ENCODE measurements around the gene FKBP11. TPM values are rescaled to one million over a fixed set of nuclear protein-coding genes. Genes with fewer than 3 reads are reported as not detected.
A peak's percentile ranks its signal among the peaks of the same experiment; 100 is the strongest.
"Not testable (repeated sequence)": the region's sequence is repeated elsewhere in the genome, so short reads cannot be mapped to it uniquely, and the experiment has no call there.

The FKBP11 gene
- total RNA-seq, 1 donor from 2014 or later, result 45.0 TPM

DNA sequence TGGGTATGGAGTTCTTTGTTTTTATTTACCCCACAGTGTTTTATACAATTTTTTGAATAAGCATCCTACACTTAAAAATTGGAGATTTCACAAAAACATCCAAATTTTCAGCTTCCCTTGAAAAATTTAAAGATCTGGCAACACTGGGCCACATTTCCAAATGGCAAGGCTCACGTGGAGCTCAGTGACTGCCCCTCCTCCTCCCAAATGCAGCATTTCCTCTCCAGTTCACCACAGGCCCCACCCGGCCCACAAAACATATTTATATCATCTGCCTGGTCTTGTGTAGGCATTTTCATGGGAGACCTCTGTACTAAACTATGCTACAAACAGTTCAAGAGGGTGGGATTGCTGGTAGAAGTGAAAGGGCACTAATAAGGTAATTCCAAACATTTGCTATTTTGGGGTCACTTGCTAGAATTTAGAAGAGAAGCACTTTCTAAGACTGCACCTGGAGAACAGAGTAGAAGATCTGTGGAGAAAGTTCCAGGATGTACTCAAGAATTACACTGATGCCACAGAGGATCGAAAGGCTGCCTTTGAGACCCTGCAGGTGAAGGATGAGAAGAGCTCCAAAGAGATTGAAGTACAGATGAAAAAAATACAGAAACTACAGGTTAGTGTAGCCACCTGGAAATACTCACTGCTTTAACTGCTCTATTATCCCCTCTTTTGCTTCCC is 7.3 kb downstream of the FKBP11 start:
- no peak for ATAC-seq
- no peak for DNase-seq (ENCODE audit: low spot score)

DNA sequence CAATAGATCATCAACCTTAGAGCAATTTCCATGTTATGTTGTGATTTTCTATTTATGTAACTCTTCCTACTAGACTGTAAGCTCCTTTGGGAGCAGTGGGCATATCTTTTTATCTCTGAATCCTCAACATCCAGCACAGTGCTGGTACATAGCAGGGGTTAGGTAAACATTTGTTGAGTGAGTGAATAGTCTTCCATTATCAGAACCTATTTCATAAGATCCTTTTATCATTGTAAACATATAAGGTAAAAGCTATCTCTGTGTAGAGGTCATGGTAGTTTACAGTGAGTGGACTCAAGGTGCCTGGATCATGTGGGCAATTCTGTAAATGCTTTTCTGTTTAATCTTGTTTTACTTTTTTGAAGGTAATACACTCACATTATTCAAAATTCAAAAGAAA is 15.1 kb downstream of the FKBP11 start:
- ATAC-seq (no peak), DNase-seq (ENCODE audit: low spot score) (no peak)

DNA sequence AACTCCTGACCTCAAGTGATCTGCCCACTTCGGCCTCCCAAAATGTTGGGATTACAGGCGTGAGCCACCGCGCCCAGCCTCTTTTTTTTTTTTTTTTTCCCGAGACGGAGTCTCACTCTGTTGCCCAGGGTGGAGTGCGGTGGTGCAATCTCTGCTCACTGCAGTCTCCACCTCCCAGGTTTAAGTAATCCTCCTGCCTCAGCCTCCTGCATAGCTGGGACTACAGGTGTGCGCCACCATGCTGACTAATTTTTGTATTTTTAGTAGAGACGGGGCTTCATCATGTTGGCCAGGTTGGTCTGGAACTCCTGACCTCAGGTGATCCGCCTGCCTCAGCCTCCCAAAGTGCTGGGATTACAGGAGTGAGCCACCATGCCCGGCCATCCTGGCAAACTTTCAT is 15.6 kb downstream of the FKBP11 start:
- ATAC-seq; DNase-seq (ENCODE audit: low spot score): not testable (repeated sequence)

DNA sequence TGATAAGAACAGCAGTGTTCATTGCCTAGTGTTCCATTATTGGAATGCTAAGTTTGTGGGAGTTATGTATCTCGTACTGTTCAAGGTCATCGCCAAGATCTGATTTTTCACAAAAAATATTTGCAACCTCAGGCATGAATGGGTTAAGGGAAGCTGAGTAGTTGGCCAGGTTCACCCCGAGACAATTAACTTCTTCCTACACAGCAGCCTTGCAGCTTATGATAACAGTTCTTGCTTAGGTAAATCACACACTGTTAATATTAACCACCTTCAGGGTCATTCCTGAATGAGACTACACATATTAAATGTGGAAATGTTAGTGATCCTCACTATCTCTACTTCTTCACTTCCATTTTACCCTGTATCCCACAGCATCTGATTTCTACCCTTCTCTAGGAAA is 18.0 kb downstream of the FKBP11 start:
- no peak for DNase-seq (ENCODE audit: low spot score)
- peak; percentile 26 for ATAC-seq

DNA sequence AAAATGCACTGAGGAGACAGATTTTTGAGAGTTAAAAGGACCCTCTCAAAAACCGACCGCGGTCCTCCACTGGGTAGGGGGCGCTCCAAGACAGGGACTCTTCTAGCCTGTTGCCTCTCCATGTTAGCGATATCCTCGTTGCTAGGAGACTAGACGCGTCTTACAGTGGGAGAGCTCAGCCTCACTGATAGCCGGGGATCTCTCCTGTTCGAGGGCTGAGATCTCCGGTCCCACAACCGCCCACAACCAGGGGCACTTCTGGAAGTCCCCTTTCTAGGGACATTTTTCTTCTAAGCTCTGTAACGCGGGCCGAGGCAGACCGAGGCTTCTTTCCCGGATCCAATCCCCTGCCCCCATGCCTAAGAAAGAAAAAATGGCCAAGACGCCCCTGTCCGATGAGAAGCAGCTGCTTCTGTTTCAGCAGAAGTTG is 21.3 kb downstream of the FKBP11 start:
- ATAC-seq, result peak; percentile 91

DNA sequence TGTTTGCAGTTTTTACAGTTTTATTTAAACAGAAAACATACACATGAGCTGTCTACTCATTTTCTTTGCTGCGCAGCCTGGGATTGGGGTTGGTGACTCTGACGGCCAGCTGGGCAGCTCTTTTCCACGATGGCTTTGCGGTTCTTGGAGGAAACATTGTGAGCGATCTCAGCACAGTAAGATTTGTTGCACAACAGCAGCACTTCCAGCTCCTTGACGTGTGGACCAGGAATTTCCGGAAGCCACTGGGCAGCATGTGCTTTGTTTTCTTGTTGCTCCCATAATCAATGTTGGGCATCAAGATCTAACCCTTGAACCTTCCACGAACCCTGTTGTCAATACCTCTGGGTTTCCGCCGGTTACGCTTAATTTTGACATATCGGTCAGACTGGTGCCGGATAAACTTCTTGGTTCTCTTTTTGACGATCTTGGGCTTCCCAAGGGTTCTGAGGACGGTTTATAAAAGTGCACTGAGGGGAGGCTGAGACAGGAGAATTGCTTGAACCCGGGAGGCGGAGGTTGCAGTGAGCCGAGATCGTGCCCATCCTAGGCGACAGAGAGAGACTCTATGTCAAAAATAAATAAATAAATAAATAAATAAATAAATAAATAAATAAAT is 21.8 kb downstream of the FKBP11 start:
- ATAC-seq (no peak), DNase-seq (ENCODE audit: low spot score) (no peak)

More for the DNA sequence above, 21.3 kb downstream of the FKBP11 start:
- DNase-seq (ENCODE audit: low spot score), result peak; percentile 65

DNA sequence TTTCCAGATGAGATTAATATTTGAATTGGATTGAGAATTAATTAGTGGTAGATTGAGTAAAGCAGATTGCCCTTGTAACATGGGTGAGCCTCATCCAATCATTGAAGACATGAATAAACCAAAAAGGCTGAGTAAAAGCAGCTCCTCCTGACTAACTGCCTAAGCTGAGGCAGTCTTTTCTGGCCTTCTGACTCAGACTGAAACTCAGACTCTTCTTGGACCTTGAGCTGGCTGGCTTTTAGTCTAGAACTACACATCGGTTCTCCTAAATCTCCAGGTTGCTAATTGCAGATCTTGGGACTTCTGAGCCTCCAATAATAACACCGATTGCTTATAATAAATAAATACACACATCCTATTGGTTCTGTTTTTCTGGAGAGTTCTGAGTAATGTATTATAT is 24.0 kb downstream of the FKBP11 start:
- no peak for ATAC-seq
- DNase-seq (ENCODE audit: low spot score), result no peak

DNA sequence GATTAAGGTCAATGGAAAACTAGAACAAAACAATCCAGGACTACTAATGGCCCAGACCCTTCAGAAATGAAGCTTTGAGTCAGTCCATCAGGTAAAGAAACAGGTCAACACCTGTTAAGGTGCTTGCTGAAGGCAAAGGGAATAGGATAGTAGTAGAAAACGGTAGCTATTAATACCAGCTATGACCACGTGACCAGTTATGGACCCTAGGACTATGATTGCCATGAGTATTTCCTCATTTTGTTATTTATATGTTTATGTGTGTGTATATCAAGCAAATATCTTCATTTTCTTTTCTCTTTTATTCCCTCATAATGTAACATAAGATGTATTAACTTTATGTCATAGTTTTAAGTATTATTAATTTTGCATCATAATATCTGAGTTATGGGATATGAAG is 25.6 kb downstream of the FKBP11 start:
- no peak for DNase-seq (ENCODE audit: low spot score)

DNA sequence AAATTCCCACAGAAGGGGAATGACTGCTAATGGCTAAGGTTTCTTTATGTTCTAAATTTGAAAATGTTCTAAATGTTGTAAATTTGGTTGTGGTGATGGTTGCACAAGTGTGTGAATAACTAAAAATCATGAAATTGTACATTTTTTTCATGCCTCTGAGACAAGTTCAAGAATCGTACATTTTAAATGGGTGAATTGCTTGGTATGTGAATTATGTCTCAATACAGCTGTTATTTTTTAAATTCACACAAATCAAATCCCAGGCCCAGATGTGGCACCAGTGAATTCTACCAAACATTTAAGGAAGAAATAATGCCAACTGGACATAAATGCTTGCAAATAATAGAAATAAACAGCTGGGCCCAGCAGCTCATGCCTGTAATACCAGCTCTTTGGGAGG is 31.0 kb downstream of the FKBP11 start:
- DNase-seq (ENCODE audit: low spot score) (no peak), ATAC-seq (no peak)

More for the DNA sequence above, 25.6 kb downstream of the FKBP11 start:
- ATAC-seq, result no peak

DNA sequence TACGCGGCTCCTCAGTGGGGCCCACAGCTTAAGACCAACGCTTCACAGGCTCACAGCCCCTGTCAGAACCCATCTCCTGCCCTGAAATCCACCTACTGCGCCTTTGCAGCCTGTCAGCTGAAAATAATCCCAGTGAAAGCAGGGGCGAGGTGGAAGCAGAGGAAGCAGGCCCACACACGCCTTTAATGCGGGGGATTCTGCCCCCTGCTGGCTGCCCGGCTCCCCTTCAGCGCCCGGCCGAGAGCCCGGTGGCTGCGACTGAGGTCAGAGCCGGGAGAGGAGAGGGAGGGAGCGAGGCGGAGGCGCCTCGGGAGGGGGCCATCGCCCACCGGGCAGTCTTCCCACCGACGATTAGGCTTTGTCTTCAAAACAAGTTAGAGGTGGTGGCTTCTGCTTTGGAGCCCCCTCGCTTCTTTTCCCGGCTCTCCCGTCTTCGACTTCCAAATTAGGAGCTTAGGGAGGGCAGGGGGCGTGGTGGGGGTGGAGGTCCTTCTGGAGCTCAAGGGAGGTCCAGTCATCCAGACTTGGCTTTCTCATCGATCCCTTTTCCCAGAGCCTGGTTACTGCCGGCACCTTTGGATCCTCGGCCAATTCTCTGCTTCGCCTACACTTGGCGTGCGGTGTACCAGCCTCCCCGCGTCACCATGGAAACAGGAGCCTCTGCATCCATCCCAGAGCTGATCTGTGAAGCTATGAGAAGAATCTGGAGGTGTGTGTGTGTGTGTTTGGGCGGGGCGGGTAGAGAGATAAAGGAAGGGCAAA is 34.5 kb downstream of the FKBP11 start:
- DNase-seq (ENCODE audit: low spot score), result peak; percentile 84
- peak; percentile 99 for ATAC-seq

DNA sequence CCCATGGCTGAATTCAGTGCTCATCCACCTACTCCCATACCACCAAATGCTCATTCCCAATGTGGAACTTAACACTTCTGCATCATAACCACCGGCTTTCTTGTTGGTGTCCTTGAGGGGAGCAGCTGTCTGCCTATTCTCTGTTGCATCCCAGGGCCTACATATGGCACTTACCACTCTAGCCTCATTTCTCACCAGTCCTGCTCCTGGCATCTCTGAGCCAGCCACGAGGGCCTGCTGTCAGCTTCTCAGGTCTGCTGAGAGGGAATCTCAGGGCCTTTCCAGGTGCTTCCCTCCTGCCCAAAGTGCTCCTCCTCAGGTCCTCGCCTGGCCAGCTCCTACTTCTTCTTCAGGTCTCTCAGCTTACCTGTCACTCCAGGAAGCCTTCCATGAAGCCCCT is 35.6 kb downstream of the FKBP11 start:
- DNase-seq (ENCODE audit: low spot score) (no peak), ATAC-seq (no peak)

DNA sequence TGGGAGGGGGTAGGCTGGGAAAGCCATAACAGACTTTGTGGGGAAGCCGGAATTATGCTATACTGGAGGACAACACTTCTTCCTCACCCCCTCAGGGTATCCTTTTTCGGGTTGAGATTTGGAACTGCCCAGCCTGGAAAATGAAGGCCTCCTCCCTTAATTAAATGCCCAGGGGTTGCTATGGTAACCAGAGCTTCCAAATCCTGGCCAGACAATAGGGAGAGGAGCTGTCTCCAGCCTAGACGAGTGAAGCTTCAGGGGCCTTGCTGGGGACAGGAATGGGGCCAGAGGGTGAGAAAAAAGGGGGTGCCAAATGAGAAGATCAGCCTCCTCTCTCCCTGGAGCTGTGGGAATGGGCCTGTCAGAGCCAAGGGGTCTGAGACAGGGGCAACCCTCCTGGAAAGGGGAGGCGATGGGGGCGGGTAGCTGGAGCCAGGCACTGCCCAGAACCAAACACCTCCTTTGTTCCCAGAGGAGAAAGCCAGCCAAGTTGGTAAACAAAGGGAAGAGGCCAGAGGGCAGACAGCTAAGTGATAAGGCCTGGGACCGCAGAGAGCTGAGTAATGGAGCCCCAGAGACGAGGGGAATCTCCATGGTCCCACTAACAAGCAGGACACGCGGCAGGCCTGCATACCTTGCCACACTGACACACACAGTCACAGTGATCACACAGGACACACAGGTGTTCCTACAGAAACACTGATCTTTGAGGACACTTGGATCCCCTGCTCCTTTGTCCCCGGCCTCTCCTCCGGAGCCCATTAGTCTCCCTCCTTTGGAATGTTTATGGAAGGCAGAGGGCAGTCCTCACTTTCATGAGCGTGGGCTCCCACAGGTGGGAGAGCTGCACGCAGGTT is 41.8 kb downstream of the FKBP11 start:
- DNase-seq (ENCODE audit: low spot score) (peak; percentile 78), ATAC-seq (peak; percentile 88)

DNA sequence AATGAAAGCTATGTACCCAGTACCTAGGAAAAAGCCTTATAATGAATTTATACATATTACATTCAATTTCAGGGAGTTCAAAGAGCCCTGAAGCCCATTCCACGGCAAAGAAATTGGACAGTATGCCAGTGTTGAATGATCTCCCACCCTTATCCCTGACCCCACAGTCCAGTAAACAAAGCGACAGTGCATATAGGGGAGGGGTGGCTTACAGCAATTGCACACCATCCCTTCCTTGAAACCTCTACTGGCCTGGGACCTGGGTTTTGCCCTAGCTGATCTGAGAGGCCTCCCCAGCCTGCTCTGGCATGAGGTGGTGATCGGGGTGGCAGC is 42.4 kb downstream of the FKBP11 start:
- DNase-seq (ENCODE audit: low spot score) (no peak), ATAC-seq (peak; percentile 14)

DNA sequence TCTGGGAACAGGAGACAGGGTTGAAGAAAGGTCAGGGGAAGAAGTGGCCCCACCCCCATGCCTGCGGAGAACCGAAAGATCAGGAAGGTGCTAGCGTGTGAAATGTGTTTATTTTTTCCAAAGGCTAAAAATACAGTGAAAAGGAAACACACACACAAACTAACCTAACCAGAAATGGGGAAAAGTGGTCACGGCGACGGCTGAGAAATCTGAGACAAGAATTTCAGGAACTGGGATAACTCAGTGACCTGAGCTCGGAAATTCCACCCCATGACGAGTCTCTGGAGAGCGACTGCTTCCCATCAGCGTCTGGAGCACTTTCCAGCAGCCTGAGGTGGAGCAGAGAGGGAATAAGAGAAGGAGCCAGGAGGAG is 43.0 kb downstream of the FKBP11 start:
- ATAC-seq, result no peak

DNA sequence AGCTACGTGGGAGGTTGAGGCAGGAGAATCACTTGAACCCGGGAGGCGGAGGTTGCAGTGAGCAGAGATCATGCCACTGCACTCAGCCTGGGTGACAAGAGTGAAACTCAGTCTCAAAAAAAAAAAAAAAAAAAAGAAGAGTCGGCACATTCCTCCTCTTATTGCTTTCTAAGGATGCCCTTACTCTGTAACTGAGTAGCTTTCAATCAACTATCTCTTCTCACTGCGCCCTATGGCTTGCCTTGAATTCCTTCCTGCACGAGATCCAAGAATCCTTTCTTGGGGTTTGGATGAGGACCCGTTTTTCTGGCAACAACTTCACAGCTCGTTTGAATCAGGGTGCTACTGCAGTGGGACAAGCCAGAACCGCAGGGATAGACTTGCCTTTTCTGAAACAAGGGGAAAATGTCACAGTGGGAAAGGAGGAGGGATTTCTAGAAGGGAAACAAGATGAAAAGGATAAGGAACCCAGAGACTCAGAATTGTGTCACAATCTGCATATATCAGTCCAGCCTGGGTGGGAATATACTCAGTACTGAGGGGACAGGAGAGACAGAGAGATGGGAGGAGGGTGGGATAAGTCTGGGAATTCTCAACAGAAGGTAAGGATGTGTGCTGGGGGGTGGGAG is 43.5 kb downstream of the FKBP11 start:
- no peak for ATAC-seq
- DNase-seq (ENCODE audit: low spot score), result no peak

More for the DNA sequence above, 43.0 kb downstream of the FKBP11 start:
- DNase-seq (ENCODE audit: low spot score), result no peak

DNA sequence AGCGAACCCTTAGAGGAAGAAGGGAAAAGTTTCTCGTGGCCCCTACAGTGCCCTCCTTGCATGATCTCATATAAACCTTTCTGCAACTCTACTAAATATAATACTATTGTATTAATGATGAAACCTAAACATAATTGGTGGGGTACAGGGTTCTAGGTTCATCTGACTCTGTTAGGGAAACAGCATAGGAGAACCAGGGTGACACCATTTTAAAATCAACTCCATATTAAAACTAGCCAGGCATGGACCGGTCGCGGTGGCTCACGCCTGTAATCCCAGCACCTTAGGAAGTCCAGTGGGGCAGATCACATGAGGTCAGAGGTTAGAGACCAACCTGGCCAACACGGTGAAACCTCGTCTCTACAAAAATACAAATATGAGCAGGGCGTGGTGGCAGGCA is 44.6 kb downstream of the FKBP11 start:
- DNase-seq (ENCODE audit: low spot score) (no peak), ATAC-seq (no peak)

DNA sequence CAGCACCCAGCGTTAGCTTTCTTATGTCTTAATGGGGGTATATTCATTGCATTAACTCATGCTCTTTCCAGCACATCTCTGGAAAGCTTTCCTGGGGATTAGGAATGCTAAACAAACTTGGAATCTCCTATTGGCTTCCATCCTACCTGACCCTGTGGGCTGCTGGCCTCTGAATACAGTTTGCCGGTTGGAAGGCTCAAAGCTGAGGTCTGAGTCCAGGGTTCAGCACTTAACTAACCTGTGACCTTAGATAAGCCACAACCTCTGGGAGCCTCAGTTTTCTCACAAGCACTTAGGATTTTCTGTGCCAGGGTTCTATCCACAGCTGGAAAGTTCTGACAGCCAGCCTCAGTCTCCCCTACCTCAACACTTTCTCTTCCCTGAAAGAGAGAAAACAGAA is 46.7 kb downstream of the FKBP11 start:
- peak; percentile 82 for ATAC-seq
- DNase-seq (ENCODE audit: low spot score), result peak; percentile 79

DNA sequence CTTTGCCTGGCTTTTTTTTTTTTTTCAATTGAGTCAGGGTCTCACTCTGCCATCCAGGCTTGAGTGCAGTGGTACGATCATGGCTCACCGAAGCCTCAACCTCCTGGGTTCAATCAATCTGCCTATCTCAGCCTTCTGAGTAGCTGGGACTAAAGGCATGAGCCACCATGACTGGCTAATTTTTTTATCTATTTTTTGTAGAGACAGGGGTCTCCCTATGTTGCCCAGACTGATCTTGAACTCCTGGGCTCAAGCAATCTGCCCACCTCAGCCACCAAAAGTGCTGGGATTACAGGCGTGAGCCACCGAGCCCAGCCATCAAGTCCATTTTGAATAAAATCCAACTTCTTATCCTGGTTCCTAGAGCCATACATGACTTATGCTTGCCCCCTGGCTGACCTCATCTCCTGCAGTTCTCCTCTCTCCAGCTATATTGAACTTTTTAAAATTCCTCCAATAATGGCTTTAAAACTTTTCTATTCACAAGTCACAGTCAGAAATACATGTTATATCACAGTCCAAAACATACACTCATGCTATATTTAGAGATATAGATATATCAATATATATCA is 49.3 kb downstream of the FKBP11 start:
- ATAC-seq, result no peak
- no peak for DNase-seq (ENCODE audit: low spot score)

DNA sequence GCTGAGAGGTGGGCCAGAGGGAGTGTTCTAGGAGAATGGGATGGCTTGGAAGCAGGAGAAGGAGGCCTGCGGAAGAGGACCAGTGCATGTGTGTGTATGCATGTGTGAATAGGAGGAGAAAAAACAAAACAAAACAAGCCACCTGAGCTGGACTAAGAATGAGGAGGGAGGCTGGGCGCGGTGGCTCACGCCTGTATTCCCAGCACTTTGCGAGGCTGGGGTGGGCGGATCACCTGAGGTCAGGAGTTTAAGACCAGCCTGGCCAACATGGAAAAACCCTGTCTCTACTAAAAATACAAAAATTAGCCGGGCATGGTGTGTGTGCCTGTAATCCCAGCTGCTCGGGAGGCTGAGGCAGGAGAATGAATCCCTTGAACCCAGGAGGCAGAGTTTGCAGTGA is 51.8 kb downstream of the FKBP11 start:
- DNase-seq (ENCODE audit: low spot score); ATAC-seq: not testable (repeated sequence)

DNA sequence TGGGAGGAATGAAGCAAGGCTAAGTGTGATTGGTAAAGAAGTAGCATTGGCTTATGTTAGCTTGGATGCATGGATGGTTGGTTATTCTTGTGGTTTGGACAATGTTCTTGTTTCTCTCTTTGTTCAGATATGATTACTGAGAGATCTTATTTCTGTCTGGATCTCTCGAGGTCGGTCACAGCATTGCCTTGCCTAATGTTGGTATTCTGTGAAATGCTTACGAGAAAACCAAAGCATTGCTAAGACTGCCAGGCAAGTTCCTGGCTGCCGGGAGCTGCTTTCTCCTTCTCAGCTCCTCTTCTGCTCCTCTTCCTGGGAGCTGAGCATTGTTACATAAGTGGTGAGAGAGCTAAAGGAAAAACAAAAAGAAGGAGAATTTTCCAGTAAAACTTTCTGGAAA is 52.2 kb downstream of the FKBP11 start:
- no peak for DNase-seq (ENCODE audit: low spot score)
- no peak for ATAC-seq

Data from left lobe of liver (tissue), 2 donors.